ENCODE results near the gene SLC26A2. TPM values are rescaled to one million over a fixed set of nuclear protein-coding genes. Genes with fewer than 3 reads are reported as not detected.
"Not testable (repeated sequence)": the region's sequence is repeated elsewhere in the genome, so short reads cannot be mapped to it uniquely, and the experiment has no call there.

SLC26A2 gene
- total RNA-seq, 1 donor from 2014 or later: 4.7 TPM

- no peak for DNase-seq
- no peaks in the 10 kb centered on the region for H3K36me3 Mint-ChIP-seq (ENCODE audit: unreplicated experiment)
- H3K27me3 Mint-ChIP-seq (ENCODE audit: unreplicated experiment): peaks cover 4% of the 10 kb centered on the region
- H3K4me3 Mint-ChIP-seq (ENCODE audit: unreplicated experiment): no peak overlapping the region
- no peak for TF ChIP-seq CTCF (IDR thresholded peaks at IDR 0.05; ENCODE audit: partially characterized antibody, unreplicated experiment)
- H3K27ac Mint-ChIP-seq (ENCODE audit: unreplicated experiment): no peak overlapping the region
- peaks cover 5% of the 10 kb centered on the region for H3K4me1 Mint-ChIP-seq (ENCODE audit: low read depth, unreplicated experiment)
- no peaks in the 10 kb centered on the region for H3K9me3 Mint-ChIP-seq (ENCODE audit: unreplicated experiment)
Measured at GRCh38 chr5:149941795-149942194, 18.8 kb upstream of the SLC26A2 start.

DNA sequence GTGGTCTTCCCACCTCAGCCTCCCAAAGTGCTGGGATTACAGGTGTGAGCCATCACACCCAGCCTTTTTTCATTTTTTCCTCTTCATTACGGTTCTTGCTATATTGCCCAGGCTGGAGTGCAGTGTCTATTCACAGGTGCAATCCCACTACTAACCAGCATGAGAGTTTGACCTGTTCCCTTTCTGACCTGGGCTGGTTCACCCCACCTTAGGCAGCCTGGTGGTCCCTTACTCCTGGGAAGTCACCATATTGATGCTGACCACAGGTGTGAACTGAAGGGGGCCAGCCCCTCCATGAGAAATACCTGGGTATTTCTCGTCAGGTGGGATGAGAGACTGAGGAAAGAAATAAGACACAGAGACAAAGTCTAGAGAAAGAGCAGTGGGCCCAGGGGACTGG is 18.4 kb upstream of the SLC26A2 start:
- no peak for TF ChIP-seq CTCF (IDR thresholded peaks at IDR 0.05; ENCODE audit: partially characterized antibody, unreplicated experiment)
- peaks cover 5% of the 10 kb centered on the region for H3K4me1 Mint-ChIP-seq (ENCODE audit: low read depth, unreplicated experiment)
- peaks cover 2% of the 10 kb centered on the region for H3K27me3 Mint-ChIP-seq (ENCODE audit: unreplicated experiment)
- no peaks in the 10 kb centered on the region for H3K36me3 Mint-ChIP-seq (ENCODE audit: unreplicated experiment)
- no peak overlapping the region for H3K4me3 Mint-ChIP-seq (ENCODE audit: unreplicated experiment)
- DNase-seq: no peak
- no peaks in the 10 kb centered on the region for H3K9me3 Mint-ChIP-seq (ENCODE audit: unreplicated experiment)
- H3K27ac Mint-ChIP-seq (ENCODE audit: unreplicated experiment): no peak overlapping the region

- not testable (repeated sequence) for H3K9me3 Mint-ChIP-seq (ENCODE audit: unreplicated experiment); DNase-seq; H3K27me3 Mint-ChIP-seq (ENCODE audit: unreplicated experiment); H3K36me3 Mint-ChIP-seq (ENCODE audit: unreplicated experiment); H3K27ac Mint-ChIP-seq (ENCODE audit: unreplicated experiment); H3K4me1 Mint-ChIP-seq (ENCODE audit: low read depth, unreplicated experiment); H3K4me3 Mint-ChIP-seq (ENCODE audit: unreplicated experiment)
Measured at GRCh38 chr5:149942741-149943169, 17.8 kb upstream of the SLC26A2 start.

GRCh38 chr5:149943177-149943949 is 17.2 kb upstream of the SLC26A2 start:
- not testable (repeated sequence) for H3K9me3 Mint-ChIP-seq (ENCODE audit: unreplicated experiment); H3K4me3 Mint-ChIP-seq (ENCODE audit: unreplicated experiment); H3K27ac Mint-ChIP-seq (ENCODE audit: unreplicated experiment); DNase-seq; H3K36me3 Mint-ChIP-seq (ENCODE audit: unreplicated experiment); H3K4me1 Mint-ChIP-seq (ENCODE audit: low read depth, unreplicated experiment); H3K27me3 Mint-ChIP-seq (ENCODE audit: unreplicated experiment)

DNA sequence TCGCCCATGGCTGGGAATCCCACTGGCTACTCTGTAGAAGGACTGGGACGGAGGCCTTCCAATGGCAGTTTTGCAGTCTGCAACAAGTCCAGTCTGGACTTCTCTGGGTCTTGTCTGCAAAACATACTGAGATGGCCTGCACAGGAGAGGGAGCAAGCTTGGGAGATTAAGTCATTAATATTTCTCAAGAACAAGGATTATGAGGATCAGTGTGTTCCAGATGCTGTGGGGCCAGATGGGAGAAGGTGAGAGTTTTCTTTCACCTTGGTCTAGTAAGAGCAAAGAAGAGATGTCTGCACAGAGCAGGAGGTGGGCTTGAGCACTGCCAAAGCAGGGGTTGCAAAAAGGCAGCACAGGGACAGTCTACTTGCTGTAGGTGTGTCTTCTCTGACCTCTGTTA is 15.9 kb upstream of the SLC26A2 start, which contains the start of gene PDE6A:
Gene PDE6A, minus strand, starts transcription at position 128 of the 400 bp plus-strand sequence. Its CDS starts 120 bp downstream, at position 8.
- TF ChIP-seq CTCF (IDR thresholded peaks at IDR 0.05; ENCODE audit: partially characterized antibody, unreplicated experiment): no peak
- peaks cover 5% of the 10 kb centered on the region for H3K4me1 Mint-ChIP-seq (ENCODE audit: low read depth, unreplicated experiment)
- H3K27ac Mint-ChIP-seq (ENCODE audit: unreplicated experiment): no peak within 1 kb of the TSS
- H3K9me3 Mint-ChIP-seq (ENCODE audit: unreplicated experiment): peaks cover 2% of the 10 kb centered on the region
- peaks cover 2% of the 10 kb centered on the region for H3K27me3 Mint-ChIP-seq (ENCODE audit: unreplicated experiment)
- no peak within 1 kb of the TSS for H3K4me3 Mint-ChIP-seq (ENCODE audit: unreplicated experiment)
- no peaks in the 10 kb centered on the region for H3K36me3 Mint-ChIP-seq (ENCODE audit: unreplicated experiment)
- DNase-seq: no peak

DNA sequence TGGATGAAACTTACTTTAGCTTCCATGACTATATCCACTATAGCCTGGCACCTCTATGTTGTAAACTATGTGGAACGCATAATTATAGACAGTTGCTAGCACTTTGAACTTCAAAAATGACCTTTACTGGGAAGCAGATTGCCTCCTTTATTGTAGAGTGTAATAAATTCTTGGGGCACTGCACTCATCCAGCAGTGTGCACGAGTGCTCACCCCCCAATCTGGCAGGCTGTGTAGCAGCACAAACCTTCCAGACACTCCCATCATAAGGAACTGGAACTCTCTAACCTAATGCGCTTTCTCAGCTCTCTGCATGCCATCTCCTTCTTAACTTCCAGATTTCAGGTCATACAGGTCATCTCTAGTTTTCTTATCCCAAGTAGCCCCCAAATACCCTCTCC is 14.4 kb upstream of the SLC26A2 start:
- no peak for DNase-seq
- peaks cover 2% of the 10 kb centered on the region for H3K9me3 Mint-ChIP-seq (ENCODE audit: unreplicated experiment)
- H3K36me3 Mint-ChIP-seq (ENCODE audit: unreplicated experiment): no peaks in the 10 kb centered on the region
- TF ChIP-seq CTCF (IDR thresholded peaks at IDR 0.05; ENCODE audit: partially characterized antibody, unreplicated experiment): no peak
- peaks cover 5% of the 10 kb centered on the region for H3K4me1 Mint-ChIP-seq (ENCODE audit: low read depth, unreplicated experiment)
- H3K27me3 Mint-ChIP-seq (ENCODE audit: unreplicated experiment): peaks cover 2% of the 10 kb centered on the region
- no peak overlapping the region for H3K4me3 Mint-ChIP-seq (ENCODE audit: unreplicated experiment)
- no peak overlapping the region for H3K27ac Mint-ChIP-seq (ENCODE audit: unreplicated experiment)

All from glutamatergic neuron (in vitro differentiated cells).